Activated CD4-positive, alpha-beta T cell treated with anti-CD3 and anti-CD28 coated beads for 36 hours (primary cell): ENCODE results near the gene ICOS. TPM values are rescaled to one million over a fixed set of nuclear protein-coding genes. Genes with fewer than 3 reads are reported as not detected.
"Not testable (repeated sequence)": the region's sequence is repeated elsewhere in the genome, so short reads cannot be mapped to it uniquely, and the experiment has no call there.

Source experiments
- ATAC-seq: fragments of 200-7000 bp; cut with Tn5 transposase; one replicate; pipeline ENCODE4 v1.10.0; 2021; ENCODE audit warnings: mild to moderate bottlenecking, moderate library complexity
- CTCF ChIA-PET: fragments of 350-600 bp; sonication (Branson Sonifier 250); formaldehyde crosslinking; loops from one replicate; lab custom pipeline; 2021; ENCODE audit warnings: antibody characterized with exemption; lab: Charles Lee
- POLR2A ChIA-PET: fragments of 350-600 bp; sonication (Branson Sonifier 250); formaldehyde crosslinking; loops from one replicate; lab custom pipeline; 2021; ENCODE audit warnings: antibody characterized with exemption, inconsistent platforms; lab: Charles Lee
- DNase-seq: peaks from one replicate; pipeline ENCODE4 v3.0.0-alpha.2; 2020
- H3K27ac Mint-ChIP-seq: one replicate; pipeline ENCODE4 v1.8.0; 2021; ENCODE audit warnings: mixed read lengths
- H3K27me3 Mint-ChIP-seq: one replicate; pipeline ENCODE4 v1.8.0; 2021; ENCODE audit warnings: mixed read lengths
- H3K36me3 Mint-ChIP-seq: one replicate; pipeline ENCODE4 v1.8.0; 2021; ENCODE audit warnings: low read depth, mixed read lengths
- H3K4me1 Mint-ChIP-seq: one replicate; pipeline ENCODE4 v1.8.0; 2021; ENCODE audit warnings: mixed read lengths
- H3K4me3 Mint-ChIP-seq: one replicate; pipeline ENCODE4 v1.8.0; 2021; ENCODE audit warnings: mild to moderate bottlenecking, moderate library complexity, mixed read lengths
- H3K9me3 Mint-ChIP-seq: one replicate; pipeline ENCODE4 v1.8.0; 2021; ENCODE audit warnings: low read depth, mixed read lengths
- intact Hi-C, 2 experiments: fragments of 100-400 bp; cut with DNase I in 1 of 2; cut with micrococcal nuclease in 1 of 2; formaldehyde crosslinking; loops; one replicate each; pipeline versions ENCODE4 v1.14.2 to v1.15.1; 2022 to 2024; cut with DNase I, micrococcal nuclease
- total RNA-seq, 2 experiments: library from RNA; stranded (reverse); gene quantifications; one replicate each; pipeline ENCODE4 v1.2.3, GENCODE V29; 2021

ICOS gene
- total RNA-seq, 2 experiments from 2014 or later: 133 to 161 TPM

- Mint-ChIP-seq H3K4me3 (peak overlapping the region; percentile 1), H3K4me1 (peaks cover 51% of the 10 kb centered on the region), H3K9me3 (no peaks in the 10 kb centered on the region), H3K36me3 (no peaks in the 10 kb centered on the region), H3K27ac (no peak overlapping the region), H3K27me3 (peaks cover 2% of the 10 kb centered on the region)
- DNase-seq (no peak), ATAC-seq (no peak)
- intact Hi-C loops: no loop called here
- ChIA-PET POLR2A (interaction anchor here (0.6 to 1.2 kb wide), 6 partner anchors 19 to 174 kb away, joined by 3 to 6 read pairs (median 4); partner anchors contain the start of gene CTLA4), CTCF (interaction anchor here (0.5 to 1.3 kb wide), 10 partner anchors 9 to 171 kb away, joined by 3 to 6 read pairs (median 3); no protein-coding TSS in a partner anchor)
Observed at GRCh38 chr2:203914546-203915182, 21.9 kb upstream of the ICOS start.

GRCh38 chr2:203915256-203915655 is 21.3 kb upstream of the ICOS start:
- Mint-ChIP-seq H3K36me3 (no peaks in the 10 kb centered on the region), H3K9me3 (no peaks in the 10 kb centered on the region), H3K4me3 (peak overlapping the region; percentile 1), H3K27ac (no peak overlapping the region), H3K4me1 (peaks cover 46% of the 10 kb centered on the region), H3K27me3 (peaks cover 2% of the 10 kb centered on the region)
- ATAC-seq (no peak), DNase-seq (no peak)
- POLR2A ChIA-PET: interaction anchor here (0.7 to 1.2 kb wide), 3 partner anchors 47 to 174 kb away, joined by 3 to 4 read pairs (median 4); partner anchors contain the start of gene CTLA4
- intact Hi-C loops: no loop called here
- CTCF ChIA-PET: interaction anchor here (0.5 to 1.3 kb wide), 6 partner anchors 10 to 122 kb away, joined by 3 to 6 read pairs (median 3); no protein-coding TSS in a partner anchor

- Mint-ChIP-seq H3K4me3 (no peak overlapping the region), H3K9me3 (no peaks in the 10 kb centered on the region), H3K27me3 (peaks cover 2% of the 10 kb centered on the region), H3K4me1 (peaks cover 44% of the 10 kb centered on the region), H3K27ac (no peak overlapping the region), H3K36me3 (no peaks in the 10 kb centered on the region)
- DNase-seq (no peak), ATAC-seq (peak; percentile 58)
- intact Hi-C loops: no loop called here
- ChIA-PET POLR2A (no interaction called here), CTCF (interaction anchor here (1.2 to 1.6 kb wide), 2 partner anchors 10 to 102 kb away, joined by 3 read pairs; no protein-coding TSS in a partner anchor)
Observed at GRCh38 chr2:203916756-203917155, 19.8 kb upstream of the ICOS start.

GRCh38 chr2:203918264-203918663 is 18.3 kb upstream of the ICOS start:
- ATAC-seq (no peak), DNase-seq (no peak)
- CTCF ChIA-PET: interaction anchor here (1.4 to 2.2 kb wide), 3 partner anchors 10 to 103 kb away, joined by 3 to 8 read pairs (median 5); no protein-coding TSS in a partner anchor
- Mint-ChIP-seq H3K4me3 (no peak overlapping the region), H3K27me3 (no peaks in the 10 kb centered on the region), H3K27ac (no peak overlapping the region), H3K36me3 (no peaks in the 10 kb centered on the region), H3K9me3 (no peaks in the 10 kb centered on the region), H3K4me1 (peaks cover 44% of the 10 kb centered on the region)
- intact Hi-C loops: no loop called here
- POLR2A ChIA-PET: interaction anchor here (0.6 kb wide), 1 partner anchor 1723 kb away, joined by 11 read pairs; no protein-coding TSS in a partner anchor

- no peaks in the 10 kb centered on the region for H3K27me3 Mint-ChIP-seq
- H3K36me3 Mint-ChIP-seq: no peaks in the 10 kb centered on the region
- DNase-seq: no peak
- peaks cover 43% of the 10 kb centered on the region for H3K4me1 Mint-ChIP-seq
- no peak for ATAC-seq
- CTCF ChIA-PET: interaction anchor here (1.4 to 2.2 kb wide), 3 partner anchors 10 to 104 kb away, joined by 3 to 8 read pairs (median 5); no protein-coding TSS in a partner anchor
- POLR2A ChIA-PET: no interaction called here
- no peaks in the 10 kb centered on the region for H3K9me3 Mint-ChIP-seq
- intact Hi-C loops: no loop called here
- peak overlapping the region; percentile 4 for H3K27ac Mint-ChIP-seq
- H3K4me3 Mint-ChIP-seq: no peak overlapping the region
Observed at GRCh38 chr2:203918839-203919238, 17.7 kb upstream of the ICOS start.

- H3K27ac Mint-ChIP-seq: no peak overlapping the region
- CTCF ChIA-PET: interaction anchor here (0.6 to 2.1 kb wide), 4 partner anchors 9 to 81 kb away, joined by 3 to 6 read pairs (median 3); no protein-coding TSS in a partner anchor
- H3K9me3 Mint-ChIP-seq: no peaks in the 10 kb centered on the region
- peaks cover 9% of the 10 kb centered on the region for H3K4me1 Mint-ChIP-seq
- POLR2A ChIA-PET: no interaction called here
- intact Hi-C loops: no loop called here
- H3K27me3 Mint-ChIP-seq: peaks cover 1% of the 10 kb centered on the region
- peaks cover 3% of the 10 kb centered on the region for H3K36me3 Mint-ChIP-seq
- DNase-seq (no peak), ATAC-seq (no peak)
- H3K4me3 Mint-ChIP-seq: no peak overlapping the region
Observed at GRCh38 chr2:203925512-203926158, 10.9 kb upstream of the ICOS start.

GRCh38 chr2:203928849-203929248 is 7.7 kb upstream of the ICOS start:
- H3K9me3 Mint-ChIP-seq: peaks cover 7% of the 10 kb centered on the region
- intact Hi-C loops: loop anchor here in 1 of 2 experiments (1.0 kb wide), 1 partner anchor 249 kb away; no protein-coding TSS in a partner anchor
- ChIA-PET POLR2A (no interaction called here), CTCF (interaction anchor here (0.7 to 1.9 kb wide), 14 partner anchors 8 to 387 kb away, joined by 3 to 8 read pairs (median 3); partner anchors contain the start of gene CTLA4)
- no peak overlapping the region for H3K4me3 Mint-ChIP-seq
- peaks cover 27% of the 10 kb centered on the region for H3K36me3 Mint-ChIP-seq
- no peak overlapping the region for H3K27ac Mint-ChIP-seq
- H3K27me3 Mint-ChIP-seq: peaks cover 1% of the 10 kb centered on the region
- H3K4me1 Mint-ChIP-seq: peaks cover 41% of the 10 kb centered on the region
- DNase-seq (no peak), ATAC-seq (no peak)

GRCh38 chr2:203931262-203931661 is 5.3 kb upstream of the ICOS start:
- POLR2A ChIA-PET: interaction anchor here (0.7 kb wide), 1 partner anchor 96 kb away, joined by 3 read pairs; no protein-coding TSS in a partner anchor
- H3K27me3 Mint-ChIP-seq, CTCF ChIA-PET, H3K9me3 Mint-ChIP-seq: not testable (repeated sequence)
- Mint-ChIP-seq H3K36me3 (peaks cover 29% of the 10 kb centered on the region), H3K4me1 (peaks cover 62% of the 10 kb centered on the region), H3K27ac (peak overlapping the region; percentile 96), H3K4me3 (peak overlapping the region; percentile 69)
- ATAC-seq (peak; percentile 28), DNase-seq (peak; percentile 63)
- intact Hi-C loops: loop anchor here (5.0 to 10.0 kb wide), 2 partner anchors 199 to 1656 kb away; no protein-coding TSS in a partner anchor

GRCh38 chr2:203934041-203934492 is 2.5 kb upstream of the ICOS start:
- peaks cover 7% of the 10 kb centered on the region for H3K9me3 Mint-ChIP-seq
- peak overlapping the region; percentile 96 for H3K27ac Mint-ChIP-seq
- H3K4me3 Mint-ChIP-seq: peak overlapping the region; percentile 69
- ChIA-PET POLR2A (interaction anchor here (0.6 to 2.1 kb wide), 15 partner anchors 12 to 227 kb away, joined by 3 to 27 read pairs (median 5); partner anchors contain the start of gene CTLA4), CTCF (interaction anchor here (0.9 to 2.1 kb wide), 11 partner anchors 9 to 139 kb away, joined by 3 to 8 read pairs (median 4); partner anchors contain the start of gene CTLA4)
- H3K36me3 Mint-ChIP-seq: peaks cover 55% of the 10 kb centered on the region
- ATAC-seq (peak; percentile 47), DNase-seq (peak; percentile 78)
- H3K4me1 Mint-ChIP-seq: peaks cover 61% of the 10 kb centered on the region
- no peaks in the 10 kb centered on the region for H3K27me3 Mint-ChIP-seq
- intact Hi-C loops: loop anchor here (1.0 to 10.0 kb wide), 11 partner anchors 43 to 1659 kb away; partner anchors contain the start of genes CD28 (in 1 of the 2) and CTLA4 (in 1 of the 2)

GRCh38 chr2:203934711-203935438 is 1.7 kb upstream of the ICOS start:
- peak; percentile 34 for ATAC-seq
- intact Hi-C loops: loop anchor here (1.0 to 10.0 kb wide), 12 partner anchors 44 to 1660 kb away; partner anchors contain the start of genes CD28 (in 2 of the 2) and CTLA4 (in 1 of the 2)
- ChIA-PET POLR2A (interaction anchor here (0.6 to 2.1 kb wide), 14 partner anchors 9 to 205 kb away, joined by 3 to 27 read pairs (median 5); partner anchors contain the start of gene CTLA4), CTCF (interaction anchor here (1.1 to 2.1 kb wide), 11 partner anchors 8 to 138 kb away, joined by 3 to 8 read pairs (median 4); partner anchors contain the start of gene CTLA4)
- Mint-ChIP-seq H3K27me3 (no peaks in the 10 kb centered on the region), H3K4me1 (peaks cover 61% of the 10 kb centered on the region), H3K36me3 (peaks cover 63% of the 10 kb centered on the region), H3K9me3 (peaks cover 7% of the 10 kb centered on the region), H3K27ac (peak overlapping the region; percentile 96), H3K4me3 (peak overlapping the region; percentile 69)
- peak; percentile 51 for DNase-seq
